Measurements from ENCODE around the gene EBP. TPM values are rescaled to one million over a fixed set of nuclear protein-coding genes. Genes with fewer than 3 reads are reported as not detected.

The EBP gene
- total and polyA plus RNA-seq, 2 of the 8 experiments (the other 6 are each of a cell fraction or from before 2014, with no cell fraction given) = 143 to 286 TPM

GRCh38 chrX:48540028-48540375, 18.4 kb downstream of the EBP start:
- H3K4me3 ChIP-seq (ENCODE audit: extremely low read depth in 1 of 4, insufficient read depth in 2 of 4, low read depth in 3 of 4, low read length in 4 of 4) = peak overlapping the region; percentile 46 to 82 (median 52)
- FAIRE-seq (peak; percentile 32), DNase-seq (ENCODE audit: low read depth in 1 of 2, low spot score in 2 of 2) (no peak)
- 26% methylated on average over 5 of the region's 12 CpGs; no CpG with 5 or more reads in 1 of the 2 experiments for WGBS, 2 experiments (ENCODE audit: extremely low coverage in 1 of 2, insufficient coverage in 1 of 2, insufficient read length in 1 of 2, insufficient replicate concordance in 2 of 2, low coverage in 1 of 2, low lambda C conversion rate in 2 of 2, missing lambda C conversion rate in 1 of 2)
- H3K4ac ChIP-seq (replicated peaks; ENCODE audit: insufficient read length, low read depth, low read length) = no peak overlapping the region
- H4K20me1 ChIP-seq (replicated peaks in 1 of 2; ENCODE audit: control insufficient read depth in 1 of 2, insufficient read depth in 2 of 2, low read length in 2 of 2) = no peaks in the 10 kb centered on the region
- H3K27me3 ChIP-seq (replicated peaks in 1 of 4; ENCODE audit: control insufficient read depth in 3 of 4, extremely low read depth in 1 of 4, insufficient read depth in 3 of 4, low read length in 3 of 4) = no peaks in the 10 kb centered on the region
- H4K91ac ChIP-seq (replicated peaks; ENCODE audit: insufficient read length, low read length) = no peak overlapping the region
- no peak overlapping the region for H3K14ac ChIP-seq (ENCODE audit: insufficient read length)
- POLR2A ChIA-PET (ENCODE audit: partially characterized antibody) = interaction anchor here (1.1 to 2.5 kb wide), 3 partner anchors 11 to 36 kb away, joined by 3 to 22 read pairs (median 5); partner anchors contain the start of gene RBM3
- no peak overlapping the region for H3K27ac ChIP-seq (ENCODE audit: low read depth, low read length)
- peak overlapping the region in 1 of 4 experiments; percentile 55; a peak in 3 of 7 replicates for H3K9ac ChIP-seq (replicated peaks in 1 of 4; ENCODE audit: extremely low read depth in 1 of 4, low read depth in 3 of 4, low read length in 3 of 4)
- no peak overlapping the region for H3K18ac ChIP-seq (ENCODE audit: extremely low read depth, low read length)
- H2AFZ ChIP-seq (ENCODE audit: low read length) = peak overlapping the region; percentile 65; the same call in 1 of the 2 replicates
- H3K79me2 ChIP-seq (ENCODE audit: control insufficient read depth in 1 of 2, insufficient read depth in 2 of 2, low read length in 2 of 2) = 0 out of 4 replicates have a peak, but pooled peaks cover 0 to 5% of the 10 kb centered on the region in 2 experiments
- H2AK5ac ChIP-seq (ENCODE audit: low read depth, low read length) = no peak overlapping the region
- H3K79me1 ChIP-seq (ENCODE audit: low read depth, low read length) = 0 out of 2 replicates have a peak, but pooled peaks cover 2% of the 10 kb centered on the region
- no peak overlapping the region for H4K5ac ChIP-seq (ENCODE audit: insufficient read length, low read depth, low read length)
- H2BK120ac ChIP-seq (replicated peaks; ENCODE audit: low read depth, low read length) = no peak overlapping the region
- peak overlapping the region; percentile 44; the same call in 1 of the 2 replicates for H2BK5ac ChIP-seq (ENCODE audit: low read depth, low read length)
- H2BK12ac ChIP-seq (ENCODE audit: low read depth, low read length) = no peak overlapping the region
- no peaks in the 10 kb centered on the region for H3K4me1 ChIP-seq (replicated peaks in 1 of 4; ENCODE audit: control insufficient read depth in 3 of 4, insufficient read depth in 4 of 4, low read length in 3 of 4)
- CTCF ChIA-PET (ENCODE audit: partially characterized antibody) = no interaction called here
- H4K8ac ChIP-seq (ENCODE audit: extremely low read depth, insufficient read depth, low read length) = no peak overlapping the region
- no peak for TF ChIP-seq RBBP5 (IDR thresholded peaks at IDR 0.05; ENCODE audit: borderline replicate concordance, low read depth, low read length)
- no peak for TF ChIP-seq TAF7 (optimal IDR thresholded peaks at IDR 0.05; ENCODE audit: borderline replicate concordance, low read depth, low read length)
- no peak for TF ChIP-seq MAFK (IDR thresholded peaks at IDR 0.05; ENCODE audit: low read depth, low read length)
- no peak for TF ChIP-seq GABPA (IDR thresholded peaks at IDR 0.05; ENCODE audit: borderline replicate concordance, insufficient read depth, low read length)
- TF ChIP-seq BACH1 (IDR thresholded peaks at IDR 0.05; ENCODE audit: low read length) = no peak
- no peak for TF ChIP-seq SAP30 (IDR thresholded peaks at IDR 0.05; ENCODE audit: insufficient read depth, insufficient replicate concordance, low read length)
- TF ChIP-seq CHD1 (IDR thresholded peaks at IDR 0.05; ENCODE audit: low read depth, low read length) = no peak
- TF ChIP-seq MAX (IDR thresholded peaks at IDR 0.05) = no peak
- no peak for TF ChIP-seq YY1 (IDR thresholded peaks at IDR 0.05; ENCODE audit: low read depth, low read length)
- no peak for TF ChIP-seq EP300 (IDR thresholded peaks at IDR 0.05; ENCODE audit: borderline replicate concordance in 1 of 2, low read depth in 2 of 2, low read length in 2 of 2)
- TF ChIP-seq EZH2 (IDR thresholded peaks at IDR 0.05; ENCODE audit: low read depth, low read length, severe bottlenecking) = no peak
- TF ChIP-seq SUZ12 (IDR thresholded peaks at IDR 0.05; ENCODE audit: low read length) = no peak
- TF ChIP-seq GTF2F1 (IDR thresholded peaks at IDR 0.05; ENCODE audit: borderline replicate concordance, low read depth, low read length) = no peak
- H2BK15ac ChIP-seq (ENCODE audit: low read length) = no peak overlapping the region
- no peaks in the 10 kb centered on the region for H3K9me3 ChIP-seq (ENCODE audit: insufficient read depth in 2 of 2, low read depth in 1 of 2, low read length in 1 of 2)
- no peak overlapping the region for H3K23ac ChIP-seq (ENCODE audit: insufficient read length)
- no peak overlapping the region for H2BK20ac ChIP-seq (ENCODE audit: low read length)
- H3K23me2 ChIP-seq (ENCODE audit: low read depth, low read length) = no peaks in the 10 kb centered on the region
- no peak overlapping the region for H3K56ac ChIP-seq (replicated peaks; ENCODE audit: insufficient read length, low read depth, low read length)
- H3K4me2 ChIP-seq (ENCODE audit: insufficient read depth in 1 of 2, low read depth in 2 of 2, low read length in 2 of 2) = peak overlapping the region; percentile 50 to 61
- H3K36me3 ChIP-seq (ENCODE audit: control insufficient read depth in 2 of 4, insufficient read depth in 4 of 4, low read length in 3 of 4) = peaks cover 0 to 3% (median 0%) of the 10 kb centered on the region in 4 experiments; a peak in 1 of 8 replicates
